ENCODE measurements around the gene FGFR3. TPM values are rescaled to one million over a fixed set of nuclear protein-coding genes. Genes with fewer than 3 reads are reported as not detected.
A peak's percentile ranks its signal among the peaks of the same experiment; 100 is the strongest.

Gene FGFR3
- total RNA-seq, 1 donor from 2014 or later: 32.1 TPM

DNA sequence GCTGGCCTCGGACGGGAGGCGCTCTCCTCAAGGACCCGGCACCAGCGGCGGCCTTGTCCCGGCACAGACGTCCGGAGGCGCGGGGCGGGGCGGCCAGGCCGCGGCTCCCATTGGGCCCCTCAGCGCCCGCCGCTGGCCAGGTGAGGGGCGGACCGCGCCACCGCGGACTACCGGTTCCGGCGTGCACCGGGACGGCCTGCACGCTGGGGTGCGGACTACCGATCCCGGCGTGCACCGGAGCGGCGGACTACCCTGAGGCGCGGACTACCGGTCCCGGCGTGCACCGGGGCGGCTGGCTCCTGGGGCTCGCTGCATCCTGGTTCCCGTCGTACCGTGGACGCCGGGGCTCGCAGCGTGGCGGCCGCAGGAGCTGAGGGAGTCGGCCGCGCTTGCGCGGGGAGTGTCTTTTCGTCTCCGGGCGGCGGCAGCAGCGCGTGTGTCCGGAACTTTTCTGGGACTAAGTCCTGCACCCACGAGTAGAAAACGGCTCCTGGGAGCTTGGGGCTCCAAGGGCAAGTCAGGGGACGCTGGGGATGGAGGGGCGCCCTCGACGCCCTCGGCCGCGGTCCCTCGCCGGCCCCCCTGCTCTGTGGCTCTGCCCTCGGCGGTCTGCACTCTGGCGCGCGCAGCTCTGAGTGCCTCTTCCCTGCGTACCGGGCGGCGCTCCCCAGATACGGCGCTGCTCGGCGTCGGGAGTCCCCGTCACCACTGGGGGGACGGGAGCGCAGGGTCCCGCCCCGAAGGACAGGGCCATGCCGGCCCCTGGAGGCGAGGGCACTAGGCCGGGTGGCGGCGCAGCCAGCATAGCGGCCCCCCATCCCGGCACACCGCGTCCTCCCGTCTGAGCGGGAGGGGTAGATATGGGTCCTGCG, 63.2 kb downstream of the FGFR3 start, which contains the start of gene LETM1:
LETM1 (minus strand) TSS at position 86 of the 872 bp plus-strand sequence. CDS start 206 bp downstream, outside the sequence.
- H3K27ac ChIP-seq: peak within 1 kb of the TSS; percentile 85
- TF ChIP-seq, protein P1, sequence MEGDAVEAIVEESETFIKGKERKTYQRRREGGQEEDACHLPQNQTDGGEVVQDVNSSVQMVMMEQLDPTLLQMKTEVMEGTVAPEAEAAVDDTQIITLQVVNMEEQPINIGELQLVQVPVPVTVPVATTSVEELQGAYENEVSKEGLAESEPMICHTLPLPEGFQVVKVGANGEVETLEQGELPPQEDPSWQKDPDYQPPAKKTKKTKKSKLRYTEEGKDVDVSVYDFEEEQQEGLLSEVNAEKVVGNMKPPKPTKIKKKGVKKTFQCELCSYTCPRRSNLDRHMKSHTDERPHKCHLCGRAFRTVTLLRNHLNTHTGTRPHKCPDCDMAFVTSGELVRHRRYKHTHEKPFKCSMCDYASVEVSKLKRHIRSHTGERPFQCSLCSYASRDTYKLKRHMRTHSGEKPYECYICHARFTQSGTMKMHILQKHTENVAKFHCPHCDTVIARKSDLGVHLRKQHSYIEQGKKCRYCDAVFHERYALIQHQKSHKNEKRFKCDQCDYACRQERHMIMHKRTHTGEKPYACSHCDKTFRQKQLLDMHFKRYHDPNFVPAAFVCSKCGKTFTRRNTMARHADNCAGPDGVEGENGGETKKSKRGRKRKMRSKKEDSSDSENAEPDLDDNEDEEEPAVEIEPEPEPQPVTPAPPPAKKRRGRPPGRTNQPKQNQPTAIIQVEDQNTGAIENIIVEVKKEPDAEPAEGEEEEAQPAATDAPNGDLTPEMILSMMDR (IDR thresholded peaks at IDR 0.05): no peak
- no peaks in the 10 kb centered on the region for H3K27me3 ChIP-seq
- intact Hi-C loops (cut with DNase I): no loop called here
- peak within 1 kb of the TSS; percentile 93 for H3K4me3 ChIP-seq
- no peaks in the 10 kb centered on the region for H3K36me3 ChIP-seq
- ATAC-seq (peak; percentile 97), DNase-seq (peak; percentile 99)
- H3K4me1 ChIP-seq: peaks cover 8% of the 10 kb centered on the region
- H3K9me3 ChIP-seq: no peaks in the 10 kb centered on the region

DNA sequence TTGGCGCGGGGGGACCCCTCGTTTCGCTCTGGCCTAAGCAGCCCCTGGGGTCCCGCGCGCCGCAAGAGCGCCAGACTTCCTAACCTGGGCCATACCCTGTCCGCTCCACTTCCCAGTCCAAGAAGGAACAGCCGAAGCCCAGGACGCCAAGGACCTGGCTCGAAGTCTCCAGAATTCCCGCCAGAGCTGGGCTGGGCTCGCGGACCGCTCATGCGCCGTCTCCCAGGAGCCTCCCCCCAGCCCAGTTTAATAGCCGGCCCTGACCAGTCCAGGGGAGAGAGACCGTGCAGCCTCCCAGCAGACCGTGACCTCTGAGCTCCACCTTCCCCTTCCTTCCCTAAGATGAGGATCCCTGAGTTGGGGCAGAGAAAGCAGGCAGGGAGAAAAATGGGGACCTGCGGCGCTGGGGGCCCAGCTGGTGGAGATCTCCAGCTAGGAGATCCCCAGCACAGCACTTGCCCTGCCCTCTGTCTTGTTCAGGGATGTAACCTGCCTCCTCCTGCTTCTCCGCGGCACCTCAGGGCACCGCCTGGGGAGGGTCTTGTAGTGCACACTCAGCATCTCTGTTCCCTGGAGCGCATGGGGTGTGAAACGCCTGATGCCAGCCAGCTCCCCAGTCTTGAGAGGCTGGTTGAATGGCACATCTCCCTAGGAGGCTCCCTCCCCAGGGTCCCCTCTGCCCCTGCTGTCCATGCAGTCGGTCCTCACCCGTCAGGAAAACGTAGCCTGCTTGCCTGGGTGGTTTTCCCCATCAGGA, 64.0 kb downstream of the FGFR3 start:
- Histone ChIP-seq H3K27ac (peak overlapping the region; percentile 85), H3K4me3 (peak overlapping the region; percentile 93), H3K4me1 (peaks cover 8% of the 10 kb centered on the region), H3K36me3 (no peaks in the 10 kb centered on the region), H3K9me3 (no peaks in the 10 kb centered on the region), H3K27me3 (no peaks in the 10 kb centered on the region)
- DNase-seq: no peak
- TF ChIP-seq, protein P1 (IDR thresholded peaks at IDR 0.05): no peak
- intact Hi-C loops (cut with DNase I): no loop called here
- peak; percentile 2 for ATAC-seq

DNA sequence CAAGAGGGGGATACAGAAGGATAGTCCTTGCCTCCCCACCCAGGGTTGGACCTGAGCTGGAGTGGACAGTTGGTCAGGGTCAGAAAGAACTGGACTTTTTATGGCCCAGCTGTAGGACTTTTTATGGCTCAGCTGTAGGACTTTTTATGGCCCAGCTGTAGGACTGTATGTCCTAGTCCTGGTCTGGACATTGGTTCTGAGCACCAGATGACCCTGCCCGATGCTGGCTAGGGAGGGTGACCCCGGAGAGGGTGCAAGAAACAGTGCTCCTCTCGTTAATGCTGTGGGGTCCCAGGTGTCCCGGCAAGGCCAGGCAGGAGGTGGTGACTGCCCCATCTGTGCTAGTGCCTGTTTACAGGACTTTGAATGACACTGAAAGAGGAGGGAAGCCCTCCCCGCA, 64.8 kb downstream of the FGFR3 start:
- no peak for ATAC-seq

More for the DNA sequence above, 64.8 kb downstream of the FGFR3 start:
- no peak for DNase-seq
- no peak overlapping the region for H3K4me3 ChIP-seq
- peaks cover 8% of the 10 kb centered on the region for H3K4me1 ChIP-seq
- no peak overlapping the region for H3K27ac ChIP-seq
- TF ChIP-seq, protein P1 (IDR thresholded peaks at IDR 0.05): no peak
- no peaks in the 10 kb centered on the region for H3K36me3 ChIP-seq
- no peaks in the 10 kb centered on the region for H3K9me3 ChIP-seq
- intact Hi-C loops (cut with DNase I): no loop called here
- H3K27me3 ChIP-seq: peaks cover 8% of the 10 kb centered on the region

Other genes with a start within 250 kb of the FGFR3 start
- gene FAM53A, start 109.0 kb upstream of the FGFR3 start, total RNA-seq: 2.8 TPM
- 32.8 TPM for gene SLBP, start 81.0 kb upstream of the FGFR3 start, total RNA-seq
- gene TMEM129, start 72.0 kb upstream of the FGFR3 start, total RNA-seq: 33.2 TPM
- 13.3 TPM for gene TACC3, start 71.8 kb upstream of the FGFR3 start, total RNA-seq
- gene LETM1, start 62.9 kb downstream of the FGFR3 start, total RNA-seq: 39.5 TPM
- gene NSD2, start 78.1 kb downstream of the FGFR3 start, total RNA-seq: 45.2 TPM
- 22.7 TPM for gene NELFA, start 215.7 kb downstream of the FGFR3 start, total RNA-seq

All from upper lobe of right lung (tissue), 1 donor.